ENCODE results near the gene SLC50A1.
A peak's percentile ranks its signal among the peaks of the same experiment; 100 is the strongest.

SLC50A1 gene

GRCh38 chr1:155134322-155134721 is 1.3 kb upstream of the SLC50A1 start:
- no peak overlapping the region for H3K27ac Mint-ChIP-seq
- peaks cover 44% of the 10 kb centered on the region for H3K36me3 Mint-ChIP-seq (ENCODE audit: low read depth)
- peaks cover 89% of the 10 kb centered on the region for H3K4me1 Mint-ChIP-seq
- TF ChIP-seq CTCF (IDR thresholded peaks at IDR 0.05) = no peak
- H3K9me3 Mint-ChIP-seq = no peaks in the 10 kb centered on the region
- peaks cover 3% of the 10 kb centered on the region for H3K27me3 Mint-ChIP-seq (ENCODE audit: low read depth, poor library complexity)
- DNase-seq = no peak
- peak overlapping the region; percentile 94 for H3K4me3 Mint-ChIP-seq

GRCh38 chr1:155134880-155135414 is 705 bp upstream of the SLC50A1 start:
- Mint-ChIP-seq H3K27me3 (ENCODE audit: low read depth, poor library complexity) (peaks cover 3% of the 10 kb centered on the region), H3K4me3 (peak overlapping the region; percentile 94), H3K9me3 (no peaks in the 10 kb centered on the region), H3K36me3 (ENCODE audit: low read depth) (peaks cover 44% of the 10 kb centered on the region), H3K27ac (peak overlapping the region; percentile 97), H3K4me1 (peaks cover 89% of the 10 kb centered on the region)
- peak; percentile 66 for DNase-seq
- TF ChIP-seq CTCF (IDR thresholded peaks at IDR 0.05) = no peak

- no peak for TF ChIP-seq CTCF (IDR thresholded peaks at IDR 0.05)
- H3K27me3 Mint-ChIP-seq (ENCODE audit: low read depth, poor library complexity) = peaks cover 3% of the 10 kb centered on the region
- peak overlapping the region; percentile 94 for H3K4me3 Mint-ChIP-seq
- H3K4me1 Mint-ChIP-seq = peaks cover 71% of the 10 kb centered on the region
- H3K9me3 Mint-ChIP-seq = no peaks in the 10 kb centered on the region
- peak overlapping the region; percentile 69 for H3K27ac Mint-ChIP-seq
- peaks cover 33% of the 10 kb centered on the region for H3K36me3 Mint-ChIP-seq (ENCODE audit: low read depth)
- no peak for DNase-seq
Observed at GRCh38 chr1:155136748-155137147, 1.1 kb downstream of the SLC50A1 start.

- peak overlapping the region; percentile 69 for H3K27ac Mint-ChIP-seq
- no peak for TF ChIP-seq CTCF (IDR thresholded peaks at IDR 0.05)
- H3K4me3 Mint-ChIP-seq = peak overlapping the region; percentile 94
- H3K36me3 Mint-ChIP-seq (ENCODE audit: low read depth) = peaks cover 30% of the 10 kb centered on the region
- peaks cover 68% of the 10 kb centered on the region for H3K4me1 Mint-ChIP-seq
- H3K27me3 Mint-ChIP-seq (ENCODE audit: low read depth, poor library complexity) = peaks cover 8% of the 10 kb centered on the region
- no peak for DNase-seq
- no peaks in the 10 kb centered on the region for H3K9me3 Mint-ChIP-seq
Observed at GRCh38 chr1:155137154-155137949, 1.7 kb downstream of the SLC50A1 start.

- H3K4me3 Mint-ChIP-seq = peak within 1 kb of the TSS; percentile 94
- peak within 1 kb of the TSS; percentile 72 for H3K27ac Mint-ChIP-seq
- TF ChIP-seq CTCF (IDR thresholded peaks at IDR 0.05) = no peak
- H3K4me1 Mint-ChIP-seq = peaks cover 46% of the 10 kb centered on the region
- peaks cover 16% of the 10 kb centered on the region for H3K36me3 Mint-ChIP-seq (ENCODE audit: low read depth)
- H3K27me3 Mint-ChIP-seq (ENCODE audit: low read depth, poor library complexity) = peaks cover 19% of the 10 kb centered on the region
- peak; percentile 88 for DNase-seq
- H3K9me3 Mint-ChIP-seq = no peaks in the 10 kb centered on the region
Observed at GRCh38 chr1:155139895-155140629, 4.4 kb downstream of the SLC50A1 start, which contains the start of gene DPM3. DPM3 (minus strand) TSS chr1:155140531; CDS start chr1:155140240, 291 bp downstream.
